Keratinocyte (primary cell): ENCODE measurements around the gene EXOC3L2. TPM values are rescaled to one million over a fixed set of nuclear protein-coding genes. Genes with fewer than 3 reads are reported as not detected.

ENCODE experiments used
- DNase-seq: peaks from one replicate; pipeline ENCODE4 v3.0.0-alpha.2; 2011; ENCODE audit warnings: low read depth, missing footprints, low spot score
- FAIRE-seq: peaks from 2 replicates; lab custom pipeline; 2011; peaks lifted over from hg19 to GRCh38; lab: Jason Lieb, UNC
- H2AFZ ChIP-seq: 2 replicates; pipeline ENCODE4 v1.6.0; 2012; ENCODE audit warnings: low read length, control low read depth, inconsistent platforms; ENCODE audit not compliant: control insufficient read depth
- H3K27ac ChIP-seq: 2 replicates; pipeline ENCODE4 v1.5.1; 2011; ENCODE audit warnings: low read length; ENCODE audit not compliant: control insufficient read depth, insufficient read depth
- H3K27me3 ChIP-seq: 3 replicates; pipeline ENCODE4 v1.6.0; 2011; ENCODE audit warnings: low read length; ENCODE audit not compliant: control insufficient read depth, insufficient read depth; ENCODE audit errors: extremely low read depth
- H3K36me3 ChIP-seq, 2 experiments: 2 replicates in 1 of 2; 3 replicates in 1 of 2; pipeline ENCODE4 v1.5.1; 2011; ENCODE audit warnings: low read length in 2 of 2, mild to moderate bottlenecking in 1 of 2; ENCODE audit not compliant: control insufficient read depth in 2 of 2, insufficient read depth in 2 of 2; ENCODE audit errors: extremely low read depth in 1 of 2
- H3K4me1 ChIP-seq: 3 replicates; pipeline ENCODE4 v1.5.1; 2011; ENCODE audit warnings: low read length; ENCODE audit not compliant: control insufficient read depth, insufficient read depth; ENCODE audit errors: extremely low read depth
- H3K4me2 ChIP-seq: 3 replicates; pipeline ENCODE4 v1.6.0; 2011; ENCODE audit warnings: low read depth, low read length; ENCODE audit not compliant: control insufficient read depth, insufficient read depth; ENCODE audit errors: extremely low read depth
- H3K4me3 ChIP-seq, 3 experiments: fragments of 200-600 bp in 1 of 3; sonication (generic) in 1 of 3; 2 replicates in 2 of 3; 3 replicates in 1 of 3; pipeline ENCODE4 v1.5.1; 2011 to 2016; ENCODE audit warnings: low read length in 3 of 3, mild to moderate bottlenecking in 3 of 3, control low read depth in 2 of 3, inconsistent platforms in 1 of 3, low read depth in 1 of 3, mixed read lengths in 1 of 3, mixed run types in 1 of 3, moderate library complexity in 1 of 3; ENCODE audit not compliant: control insufficient read depth in 2 of 3, insufficient read depth in 2 of 3; ENCODE audit errors: extremely low read depth in 1 of 3
- H3K79me2 ChIP-seq: 2 replicates; pipeline ENCODE4 v1.6.0; 2012; ENCODE audit warnings: low read length; ENCODE audit not compliant: control insufficient read depth, insufficient read depth
- H3K9ac ChIP-seq: 3 replicates; pipeline ENCODE4 v1.6.0; 2011; ENCODE audit warnings: low read length; ENCODE audit not compliant: control insufficient read depth, insufficient read depth; ENCODE audit errors: extremely low read depth
- H3K9me1 ChIP-seq: 3 replicates; pipeline ENCODE4 v1.6.0; 2011; ENCODE audit warnings: low read length; ENCODE audit not compliant: control insufficient read depth, insufficient read depth; ENCODE audit errors: extremely low read depth
- H3K9me3 ChIP-seq: 2 replicates; pipeline ENCODE4 v1.5.1; 2012; ENCODE audit warnings: low read depth, low read length; ENCODE audit not compliant: control insufficient read depth
- H4K20me1 ChIP-seq: 3 replicates; pipeline ENCODE4 v1.6.0; 2011; ENCODE audit warnings: low read length; ENCODE audit not compliant: control insufficient read depth, insufficient read depth; ENCODE audit errors: extremely low read depth
- EZH2 ChIP-seq: IDR thresholded peaks from one replicate; pipeline ENCODE4 v1.6.1; 2012; ENCODE audit warnings: inconsistent platforms, mild to moderate bottlenecking, low read length, moderate library complexity
- dilution Hi-C: fragments of 300-500 bp; cut with MboI; formaldehyde crosslinking; loops from one replicate; pipeline ENCODE4 v1.7.0; 2020; ENCODE audit warnings: low sequenced_read_pairs; ENCODE audit not compliant: extremely low pct_ligation_motif_present
- polyA plus RNA-seq, 5 experiments: library from polyadenylated mRNA; depleted of rRNA in 3 of 5; stranded (reverse) in 3 of 5; stranded (forward) in 1 of 5; unstranded in 1 of 5; fragments of >200 nt; gene quantifications; 1 replicate in 1 of 5; 2 replicates in 3 of 5; 3 replicates in 1 of 5; pipeline versions ENCODE4 v1.2.1 to v1.2.3, GENCODE V29; 2011 to 2012; ENCODE audit warnings: missing spikeins in 2 of 5, low read depth in 1 of 5, low replicate concordance in 1 of 5
- TF ChIP-seq, protein P1 (sequence below), 3 experiments: IDR thresholded peaks in 1 of 3; conservative IDR thresholded peaks in 1 of 3; optimal IDR thresholded peaks in 1 of 3; 2 replicates in 2 of 3; 3 replicates in 1 of 3; pipeline versions ENCODE3 to v1.5.1; 2011; ENCODE audit warnings: low read length in 3 of 3, mild to moderate bottlenecking in 3 of 3, moderate library complexity in 2 of 3, control low read depth in 1 of 3, inconsistent platforms in 1 of 3; ENCODE audit not compliant: insufficient read depth in 2 of 3; ENCODE audit errors: extremely low read depth in 1 of 3

The EXOC3L2 gene
- polyA plus RNA-seq, 1 donor (not counting 4 experiments of a cell fraction or from before 2014, with no cell fraction given) = 0.08 TPM

DNA sequence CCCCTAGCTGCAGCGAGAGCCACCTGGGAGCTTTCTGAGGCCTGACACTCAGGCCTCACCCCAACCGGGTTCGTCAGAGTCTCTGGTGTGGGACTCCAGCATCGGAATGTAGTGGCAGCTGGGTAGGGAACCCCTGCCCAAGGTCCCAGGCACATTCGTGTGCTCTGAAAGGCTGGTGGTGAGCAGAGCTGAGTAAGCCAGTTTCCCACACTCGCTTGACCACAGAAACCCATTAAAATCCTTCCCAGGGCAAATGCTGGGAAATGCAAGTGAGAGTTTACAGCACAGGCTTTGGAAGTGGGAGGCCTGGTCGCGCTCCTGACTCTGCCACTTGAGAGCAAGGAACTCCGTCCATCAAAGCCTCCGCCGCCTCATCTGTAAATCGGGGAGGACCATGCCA, 71.4 kb downstream of the EXOC3L2 start:
- FAIRE-seq = no peak
- Histone ChIP-seq H3K4me1 (peaks cover 16% of the 10 kb centered on the region), H3K27ac (no peak overlapping the region), H3K4me2 (no peak overlapping the region), H2AFZ (no peak overlapping the region), H3K79me2 (no peaks in the 10 kb centered on the region), H3K27me3 (no peaks in the 10 kb centered on the region), H3K4me3 (no peak overlapping the region), H3K9me3 (no peaks in the 10 kb centered on the region), H4K20me1 (no peaks in the 10 kb centered on the region), H3K36me3 (no peaks in the 10 kb centered on the region), H3K9ac (no peak overlapping the region), H3K9me1 (no peaks in the 10 kb centered on the region)
- dilution Hi-C loops = no loop called here
- TF ChIP-seq, protein P1, sequence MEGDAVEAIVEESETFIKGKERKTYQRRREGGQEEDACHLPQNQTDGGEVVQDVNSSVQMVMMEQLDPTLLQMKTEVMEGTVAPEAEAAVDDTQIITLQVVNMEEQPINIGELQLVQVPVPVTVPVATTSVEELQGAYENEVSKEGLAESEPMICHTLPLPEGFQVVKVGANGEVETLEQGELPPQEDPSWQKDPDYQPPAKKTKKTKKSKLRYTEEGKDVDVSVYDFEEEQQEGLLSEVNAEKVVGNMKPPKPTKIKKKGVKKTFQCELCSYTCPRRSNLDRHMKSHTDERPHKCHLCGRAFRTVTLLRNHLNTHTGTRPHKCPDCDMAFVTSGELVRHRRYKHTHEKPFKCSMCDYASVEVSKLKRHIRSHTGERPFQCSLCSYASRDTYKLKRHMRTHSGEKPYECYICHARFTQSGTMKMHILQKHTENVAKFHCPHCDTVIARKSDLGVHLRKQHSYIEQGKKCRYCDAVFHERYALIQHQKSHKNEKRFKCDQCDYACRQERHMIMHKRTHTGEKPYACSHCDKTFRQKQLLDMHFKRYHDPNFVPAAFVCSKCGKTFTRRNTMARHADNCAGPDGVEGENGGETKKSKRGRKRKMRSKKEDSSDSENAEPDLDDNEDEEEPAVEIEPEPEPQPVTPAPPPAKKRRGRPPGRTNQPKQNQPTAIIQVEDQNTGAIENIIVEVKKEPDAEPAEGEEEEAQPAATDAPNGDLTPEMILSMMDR (optimal IDR thresholded peaks at IDR 0.05 in 1 of 3, IDR thresholded peaks at IDR 0.05 in 1 of 3, conservative IDR thresholded peaks at IDR 0.05 in 1 of 3; ENCODE audit: extremely low read depth in 1 of 3, insufficient read depth in 2 of 3, low read length in 3 of 3) = no peak
- no peak for TF ChIP-seq EZH2
- no peak for DNase-seq

DNA sequence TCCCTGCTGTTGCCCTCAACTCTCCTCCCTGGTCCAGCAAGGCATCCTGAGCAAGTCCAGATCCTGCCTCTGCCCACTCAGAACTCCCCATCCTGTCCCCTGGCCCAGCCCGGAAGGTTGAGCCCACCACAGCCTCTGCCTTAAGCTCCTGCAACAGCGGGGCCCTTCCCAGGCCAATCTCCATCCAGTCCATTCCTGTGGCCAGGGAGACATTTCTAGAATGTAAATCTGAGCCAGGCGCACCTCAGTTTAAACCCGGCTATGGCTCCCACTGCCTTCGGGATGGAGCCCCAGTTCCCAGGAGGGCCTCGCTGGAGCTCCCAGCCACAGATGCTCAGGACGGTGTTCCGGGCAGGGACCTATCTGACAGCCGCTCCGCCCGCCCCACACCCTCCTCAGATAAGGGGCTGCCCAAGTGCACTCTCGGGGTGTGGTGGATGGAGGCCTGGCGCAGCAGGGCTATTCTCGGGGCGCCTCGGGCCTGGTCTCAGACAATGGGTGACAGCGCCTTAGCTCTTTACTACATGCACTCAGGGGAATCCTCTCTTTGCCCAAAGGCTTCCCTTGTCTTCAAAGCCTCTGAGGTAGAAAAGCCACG, 72.5 kb downstream of the EXOC3L2 start:
- Histone ChIP-seq H3K4me2 (no peak overlapping the region), H3K9me1 (no peaks in the 10 kb centered on the region), H3K27ac (no peak overlapping the region), H3K4me3 (no peak overlapping the region), H3K9me3 (no peaks in the 10 kb centered on the region), H3K36me3 (no peaks in the 10 kb centered on the region), H4K20me1 (no peaks in the 10 kb centered on the region), H3K4me1 (peaks cover 16% of the 10 kb centered on the region), H3K79me2 (no peaks in the 10 kb centered on the region), H3K27me3 (no peaks in the 10 kb centered on the region), H2AFZ (no peak overlapping the region), H3K9ac (no peak overlapping the region)
- dilution Hi-C loops = no loop called here
- no peak for DNase-seq
- no peak for TF ChIP-seq EZH2
- TF ChIP-seq, protein P1 (optimal IDR thresholded peaks at IDR 0.05 in 1 of 3, IDR thresholded peaks at IDR 0.05 in 1 of 3, conservative IDR thresholded peaks at IDR 0.05 in 1 of 3; ENCODE audit: extremely low read depth in 1 of 3, insufficient read depth in 2 of 3, low read length in 3 of 3) = no peak
- FAIRE-seq = no peak
